WTC11 (cell line): ENCODE results near the gene SLC66A2.

Experiments
- TF ChIP-seq, protein P1 (sequence below): sonication (generic); formaldehyde crosslinking; IDR thresholded peaks from 2 replicates; pipeline ENCODE4 v1.8.1; 2023; ENCODE audit warnings: mild to moderate bottlenecking, missing genetic modification reagents
- TF ChIP-seq, protein P2 (sequence below): sonication (generic); formaldehyde crosslinking; IDR thresholded peaks from 2 replicates; pipeline ENCODE4 v1.8.0; 2022; ENCODE audit warnings: mild to moderate bottlenecking, missing genetic modification reagents
- TF ChIP-seq, protein P3 (sequence below): sonication (generic); formaldehyde crosslinking; IDR thresholded peaks from 2 replicates; pipeline ENCODE4 v1.8.1; 2023; ENCODE audit warnings: mild to moderate bottlenecking, missing genetic modification reagents, moderate library complexity

DNA sequence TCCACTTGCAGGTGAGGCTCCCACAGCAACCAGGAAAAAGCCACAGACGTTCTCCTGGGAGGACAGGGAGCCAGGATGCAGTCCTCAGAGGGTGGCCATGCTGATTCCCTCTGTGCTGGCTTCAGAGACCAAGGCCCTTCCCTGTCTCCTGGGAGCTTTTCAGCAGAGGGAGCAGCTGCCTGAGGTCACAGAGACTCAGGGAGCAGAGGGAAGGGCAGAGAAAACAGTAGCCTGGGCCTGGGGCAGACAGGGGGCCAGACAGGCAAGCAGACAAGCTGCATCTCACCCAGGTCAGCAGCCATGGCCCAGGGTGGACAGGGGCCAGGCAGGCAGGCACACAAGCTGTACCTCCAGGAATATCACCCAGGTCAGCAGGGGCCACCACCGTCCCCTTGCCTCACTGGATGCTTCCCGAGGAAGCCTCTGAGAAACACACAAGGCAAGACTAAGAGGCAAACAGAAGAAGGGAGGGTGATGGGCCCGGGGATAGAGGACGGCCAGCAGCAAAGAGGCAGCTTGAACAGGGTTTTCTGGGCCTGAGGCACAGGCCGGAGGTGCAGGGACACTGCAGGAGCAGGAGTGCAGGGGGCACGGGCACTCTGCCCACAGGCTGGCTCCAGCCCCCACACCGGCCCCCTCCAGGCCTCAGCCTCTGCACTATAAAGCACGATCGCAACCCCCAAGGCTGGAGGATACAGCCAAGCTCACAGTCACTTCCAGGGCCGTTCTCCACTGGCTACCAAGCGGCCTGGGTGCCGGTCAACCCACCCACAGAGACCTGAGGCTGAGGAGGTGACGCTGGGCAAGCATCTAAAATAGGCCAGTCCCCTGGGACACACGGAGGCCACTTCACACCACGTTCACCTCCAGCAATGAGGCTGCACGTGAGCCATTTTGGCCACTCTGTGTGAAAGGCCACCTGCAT lies 6.1 kb downstream of the SLC66A2 start:
- TF ChIP-seq, protein P1, sequence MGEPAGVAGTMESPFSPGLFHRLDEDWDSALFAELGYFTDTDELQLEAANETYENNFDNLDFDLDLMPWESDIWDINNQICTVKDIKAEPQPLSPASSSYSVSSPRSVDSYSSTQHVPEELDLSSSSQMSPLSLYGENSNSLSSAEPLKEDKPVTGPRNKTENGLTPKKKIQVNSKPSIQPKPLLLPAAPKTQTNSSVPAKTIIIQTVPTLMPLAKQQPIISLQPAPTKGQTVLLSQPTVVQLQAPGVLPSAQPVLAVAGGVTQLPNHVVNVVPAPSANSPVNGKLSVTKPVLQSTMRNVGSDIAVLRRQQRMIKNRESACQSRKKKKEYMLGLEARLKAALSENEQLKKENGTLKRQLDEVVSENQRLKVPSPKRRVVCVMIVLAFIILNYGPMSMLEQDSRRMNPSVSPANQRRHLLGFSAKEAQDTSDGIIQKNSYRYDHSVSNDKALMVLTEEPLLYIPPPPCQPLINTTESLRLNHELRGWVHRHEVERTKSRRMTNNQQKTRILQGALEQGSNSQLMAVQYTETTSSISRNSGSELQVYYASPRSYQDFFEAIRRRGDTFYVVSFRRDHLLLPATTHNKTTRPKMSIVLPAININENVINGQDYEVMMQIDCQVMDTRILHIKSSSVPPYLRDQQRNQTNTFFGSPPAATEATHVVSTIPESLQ (CRISPR knock-in tag): no peak
- TF ChIP-seq, protein P2, sequence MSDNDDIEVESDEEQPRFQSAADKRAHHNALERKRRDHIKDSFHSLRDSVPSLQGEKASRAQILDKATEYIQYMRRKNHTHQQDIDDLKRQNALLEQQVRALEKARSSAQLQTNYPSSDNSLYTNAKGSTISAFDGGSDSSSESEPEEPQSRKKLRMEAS (CRISPR knock-in tag): no peak
- TF ChIP-seq, protein P3, sequence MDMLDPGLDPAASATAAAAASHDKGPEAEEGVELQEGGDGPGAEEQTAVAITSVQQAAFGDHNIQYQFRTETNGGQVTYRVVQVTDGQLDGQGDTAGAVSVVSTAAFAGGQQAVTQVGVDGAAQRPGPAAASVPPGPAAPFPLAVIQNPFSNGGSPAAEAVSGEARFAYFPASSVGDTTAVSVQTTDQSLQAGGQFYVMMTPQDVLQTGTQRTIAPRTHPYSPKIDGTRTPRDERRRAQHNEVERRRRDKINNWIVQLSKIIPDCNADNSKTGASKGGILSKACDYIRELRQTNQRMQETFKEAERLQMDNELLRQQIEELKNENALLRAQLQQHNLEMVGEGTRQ (CRISPR knock-in tag): no peak
